Measurements from ENCODE around the gene KIAA0040.

The KIAA0040 gene

DNA sequence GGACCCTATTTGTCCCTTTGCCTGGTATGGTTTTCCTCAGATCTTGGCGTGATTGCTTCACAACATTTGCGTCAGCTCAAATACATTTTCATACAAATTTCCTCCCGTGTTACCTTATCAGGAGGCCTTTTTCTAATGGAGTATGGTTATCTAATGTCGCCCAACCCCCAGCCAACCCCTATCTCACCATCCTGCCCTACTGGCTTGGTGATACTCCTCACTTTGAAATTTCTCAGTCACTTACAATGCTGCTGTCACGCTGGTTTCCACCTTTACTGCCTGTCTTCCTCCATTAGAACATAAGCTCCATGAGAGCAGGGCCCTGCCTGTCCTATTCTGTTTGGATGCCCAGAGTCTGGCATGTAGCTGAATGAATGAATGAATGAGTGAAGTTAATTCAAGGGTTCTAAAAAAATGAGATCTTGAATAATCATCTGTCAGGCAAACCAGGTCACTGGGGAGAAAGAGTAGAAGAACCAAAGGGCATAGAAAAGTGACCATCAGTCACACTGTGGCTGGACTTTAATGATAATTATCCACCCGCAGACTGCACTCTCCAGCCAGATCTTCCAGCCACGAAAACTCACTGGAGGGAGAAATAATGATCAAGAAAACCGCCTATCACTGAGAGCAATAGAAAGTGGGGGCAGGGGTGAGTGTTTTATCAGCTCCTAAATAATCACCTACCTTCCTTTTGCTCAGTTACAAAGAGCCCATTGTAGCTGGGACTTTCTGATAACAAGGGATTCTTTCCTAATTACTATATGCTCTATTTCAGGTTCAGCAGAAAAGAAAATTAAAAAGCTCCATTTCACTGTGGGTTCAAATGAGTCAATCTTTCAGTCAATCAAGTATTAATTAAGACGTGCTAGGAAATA, 21.3 kb downstream of the KIAA0040 start:
- Histone ChIP-seq H3K9ac (ENCODE audit: low read length) (no peak overlapping the region), H3K79me1 (replicated peaks; ENCODE audit: low read length, poor library complexity, severe bottlenecking) (no peaks in the 10 kb centered on the region), H2BK15ac (ENCODE audit: low read depth, poor library complexity, severe bottlenecking) (no peak overlapping the region), H3K4me2 (ENCODE audit: low read length, poor library complexity, severe bottlenecking) (no peak overlapping the region), H3K4ac (ENCODE audit: low read depth in 1 of 2, low read length in 2 of 2) (no peak overlapping the region), H3K18ac (ENCODE audit: low read depth in 1 of 2, low read length in 2 of 2) (no peak overlapping the region), H3K4me3 (ENCODE audit: insufficient read depth in 1 of 2, low read depth in 1 of 2, low read length in 2 of 2) (no peak overlapping the region), H3K27ac (ENCODE audit: low read length, poor library complexity, severe bottlenecking) (no peak overlapping the region), H4K8ac (ENCODE audit: low read length) (no peak overlapping the region), H3K27me3 (ENCODE audit: control insufficient read depth in 1 of 2, insufficient read depth in 1 of 2, low read length in 2 of 2) (peaks cover 0 to 9% of the 10 kb centered on the region in 2 experiments), H3K14ac (ENCODE audit: low read length in 2 of 2) (no peak overlapping the region), H2BK5ac (ENCODE audit: low read depth, low read length, poor library complexity, severe bottlenecking) (no peak overlapping the region), H2AFZ (ENCODE audit: low read depth, low read length) (no peak overlapping the region), H3K36me3 (ENCODE audit: control insufficient read depth in 1 of 2, insufficient read depth in 2 of 2, low read depth in 1 of 2, low read length in 2 of 2) (no peaks in the 10 kb centered on the region), H4K91ac (ENCODE audit: low read length) (no peak overlapping the region), H2BK12ac (ENCODE audit: low read length in 2 of 2) (no peak overlapping the region), H2BK120ac (ENCODE audit: low read depth, low read length) (no peak overlapping the region), H2AK5ac (ENCODE audit: low read length, severe bottlenecking) (no peak overlapping the region), H3K23ac (ENCODE audit: low read length in 2 of 2) (no peak overlapping the region), H3K9me3 (ENCODE audit: control insufficient read depth, low read length) (no peaks in the 10 kb centered on the region), H3K4me1 (ENCODE audit: control insufficient read depth, insufficient read depth, low read depth, low read length) (no peaks in the 10 kb centered on the region)
- 92% methylated on average over 5 of the region's 9 CpGs for WGBS
- DNase-seq, result no peak

DNA sequence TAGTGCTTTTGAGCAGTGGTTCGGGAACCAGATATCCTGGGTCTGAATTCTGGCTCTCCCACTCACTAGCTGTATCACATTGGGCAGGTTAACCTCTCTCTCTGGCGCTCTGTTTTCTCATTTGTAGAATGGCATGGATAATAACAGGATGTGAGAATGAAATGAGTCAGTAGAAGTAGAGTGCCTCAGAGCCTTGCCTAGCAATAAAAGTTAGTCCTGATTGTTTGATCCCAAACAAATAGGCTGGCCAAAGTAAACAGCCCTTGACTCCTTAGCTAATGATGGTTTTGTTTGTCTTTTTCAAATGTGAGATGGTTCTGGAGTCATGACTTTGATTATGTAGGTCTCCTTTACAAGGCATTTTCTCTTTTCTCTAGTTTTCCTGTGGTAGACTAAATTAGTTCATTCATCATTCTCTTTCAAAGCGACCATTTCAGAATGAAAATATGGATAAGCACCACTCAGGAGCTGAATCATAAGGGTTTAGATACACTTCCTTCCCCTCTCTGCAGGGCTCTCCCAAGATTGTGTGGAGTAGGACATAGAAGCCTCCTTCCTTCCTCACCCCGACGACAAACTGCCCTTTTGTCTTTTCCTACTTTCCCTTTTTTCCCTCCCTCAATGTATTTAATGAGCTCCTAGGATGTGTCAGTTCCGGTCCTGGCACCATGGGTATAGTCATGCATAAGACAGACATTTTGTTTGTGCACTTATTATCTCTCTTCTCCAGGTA, 23.1 kb downstream of the KIAA0040 start:
- Histone ChIP-seq H3K4me1 (ENCODE audit: control insufficient read depth, insufficient read depth, low read depth, low read length) (no peaks in the 10 kb centered on the region), H3K23ac (ENCODE audit: low read length in 2 of 2) (no peak overlapping the region), H3K18ac (ENCODE audit: low read depth in 1 of 2, low read length in 2 of 2) (no peak overlapping the region), H2BK120ac (ENCODE audit: low read depth, low read length) (no peak overlapping the region), H3K36me3 (ENCODE audit: control insufficient read depth in 1 of 2, insufficient read depth in 2 of 2, low read depth in 1 of 2, low read length in 2 of 2) (no peaks in the 10 kb centered on the region), H4K91ac (ENCODE audit: low read length) (no peak overlapping the region), H3K4me3 (ENCODE audit: insufficient read depth in 1 of 2, low read depth in 1 of 2, low read length in 2 of 2) (no peak overlapping the region), H2AFZ (ENCODE audit: low read depth, low read length) (no peak overlapping the region), H3K79me1 (replicated peaks; ENCODE audit: low read length, poor library complexity, severe bottlenecking) (no peaks in the 10 kb centered on the region), H3K4ac (ENCODE audit: low read depth in 1 of 2, low read length in 2 of 2) (no peak overlapping the region), H3K14ac (ENCODE audit: low read length in 2 of 2) (no peak overlapping the region), H2AK5ac (ENCODE audit: low read length, severe bottlenecking) (no peak overlapping the region), H2BK12ac (ENCODE audit: low read length in 2 of 2) (no peak overlapping the region), H2BK15ac (ENCODE audit: low read depth, poor library complexity, severe bottlenecking) (no peak overlapping the region), H3K9ac (ENCODE audit: low read length) (no peak overlapping the region), H3K27me3 (ENCODE audit: control insufficient read depth in 1 of 2, insufficient read depth in 1 of 2, low read length in 2 of 2) (peaks cover 0 to 14% of the 10 kb centered on the region in 2 experiments), H3K4me2 (ENCODE audit: low read length, poor library complexity, severe bottlenecking) (no peak overlapping the region), H3K9me3 (ENCODE audit: control insufficient read depth, low read length) (no peaks in the 10 kb centered on the region), H2BK5ac (ENCODE audit: low read depth, low read length, poor library complexity, severe bottlenecking) (no peak overlapping the region), H4K8ac (ENCODE audit: low read length) (no peak overlapping the region), H3K27ac (ENCODE audit: low read length, poor library complexity, severe bottlenecking) (no peak overlapping the region)
- 70% methylated on average over 6 of the region's 6 CpGs for WGBS
- no peak for DNase-seq

DNA sequence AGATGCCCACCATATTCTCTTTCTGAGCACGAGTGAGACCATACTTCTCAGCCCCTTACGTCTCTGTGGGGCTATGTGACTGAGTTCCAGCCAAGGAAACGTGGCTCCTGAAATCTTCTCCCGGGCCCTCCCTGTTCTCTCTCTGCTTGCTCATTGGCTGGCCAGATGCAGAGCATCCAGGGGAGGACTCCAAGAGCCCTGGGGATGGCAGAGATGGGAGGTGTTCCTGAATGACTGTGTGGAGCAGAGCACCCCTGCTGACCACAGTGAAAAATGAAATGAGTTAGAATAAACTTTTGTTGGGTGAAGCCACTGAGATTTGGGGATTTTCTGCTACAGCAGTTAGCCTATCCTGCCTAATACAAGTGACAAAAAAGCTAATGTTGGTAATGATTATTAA, 23.8 kb downstream of the KIAA0040 start:
- no peak overlapping the region for H2AK5ac ChIP-seq (ENCODE audit: low read length, severe bottlenecking)
- WGBS, result 86% methylated on average over 4 of the region's 4 CpGs

DNA sequence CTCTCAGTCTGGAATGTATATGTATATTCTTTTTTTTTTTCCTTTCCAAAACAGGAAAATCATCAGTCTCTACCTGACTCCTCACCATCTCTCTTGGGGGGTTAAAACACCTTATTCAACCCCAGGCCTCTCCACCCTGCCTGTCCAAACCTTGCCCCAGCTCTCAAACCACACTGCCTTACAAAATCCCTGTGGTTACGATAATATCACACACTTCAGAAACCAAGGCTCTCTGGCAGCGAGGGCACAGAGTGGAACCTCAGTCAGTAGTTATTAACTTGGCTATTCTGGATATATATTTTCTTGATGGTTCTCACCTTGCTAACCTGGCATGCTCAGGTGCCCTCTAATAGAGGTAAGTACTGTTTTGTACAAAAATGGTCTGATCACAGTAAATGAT, 24.7 kb downstream of the KIAA0040 start:
- no peak overlapping the region for H2BK12ac ChIP-seq (ENCODE audit: low read length in 2 of 2)
- no peak overlapping the region for H2BK120ac ChIP-seq (ENCODE audit: low read depth, low read length)
- no peak overlapping the region for H2AFZ ChIP-seq (ENCODE audit: low read depth, low read length)
- no peak overlapping the region for H3K27ac ChIP-seq (ENCODE audit: low read length, poor library complexity, severe bottlenecking)
- H3K27me3 ChIP-seq (ENCODE audit: control insufficient read depth in 1 of 2, insufficient read depth in 1 of 2, low read length in 2 of 2), result peaks cover 0 to 18% of the 10 kb centered on the region in 2 experiments
- H2AK5ac ChIP-seq (ENCODE audit: low read length, severe bottlenecking), result no peak overlapping the region
- no peak overlapping the region for H3K18ac ChIP-seq (ENCODE audit: low read depth in 1 of 2, low read length in 2 of 2)
- no peak overlapping the region for H4K8ac ChIP-seq (ENCODE audit: low read length)
- no peak overlapping the region for H3K23ac ChIP-seq (ENCODE audit: low read length in 2 of 2)
- H3K9me3 ChIP-seq (ENCODE audit: control insufficient read depth, low read length), result no peaks in the 10 kb centered on the region
- WGBS, result 100% methylated on average over 1 of the region's 2 CpGs
- no peak overlapping the region for H2BK5ac ChIP-seq (ENCODE audit: low read depth, low read length, poor library complexity, severe bottlenecking)
- DNase-seq, result no peak
- H3K4me1 ChIP-seq (ENCODE audit: control insufficient read depth, insufficient read depth, low read depth, low read length), result no peaks in the 10 kb centered on the region
- no peak overlapping the region for H4K91ac ChIP-seq (ENCODE audit: low read length)
- H3K79me1 ChIP-seq (replicated peaks; ENCODE audit: low read length, poor library complexity, severe bottlenecking), result no peaks in the 10 kb centered on the region
- H3K14ac ChIP-seq (ENCODE audit: low read length in 2 of 2), result no peak overlapping the region
- no peak overlapping the region for H3K4me3 ChIP-seq (ENCODE audit: insufficient read depth in 1 of 2, low read depth in 1 of 2, low read length in 2 of 2)
- H3K4ac ChIP-seq (ENCODE audit: low read depth in 1 of 2, low read length in 2 of 2), result no peak overlapping the region
- H2BK15ac ChIP-seq (ENCODE audit: low read depth, poor library complexity, severe bottlenecking), result no peak overlapping the region
- no peak overlapping the region for H3K9ac ChIP-seq (ENCODE audit: low read length)
- H3K4me2 ChIP-seq (ENCODE audit: low read length, poor library complexity, severe bottlenecking), result no peak overlapping the region
- H3K36me3 ChIP-seq (ENCODE audit: control insufficient read depth in 1 of 2, insufficient read depth in 2 of 2, low read depth in 1 of 2, low read length in 2 of 2), result no peaks in the 10 kb centered on the region

More for the DNA sequence above, 23.8 kb downstream of the KIAA0040 start:
- DNase-seq, result no peak
- no peak overlapping the region for H2BK15ac ChIP-seq (ENCODE audit: low read depth, poor library complexity, severe bottlenecking)
- no peaks in the 10 kb centered on the region for H3K9me3 ChIP-seq (ENCODE audit: control insufficient read depth, low read length)
- H4K91ac ChIP-seq (ENCODE audit: low read length), result no peak overlapping the region
- no peak overlapping the region for H2AFZ ChIP-seq (ENCODE audit: low read depth, low read length)
- H3K79me1 ChIP-seq (replicated peaks; ENCODE audit: low read length, poor library complexity, severe bottlenecking), result no peaks in the 10 kb centered on the region
- H4K8ac ChIP-seq (ENCODE audit: low read length), result no peak overlapping the region
- no peak overlapping the region for H3K23ac ChIP-seq (ENCODE audit: low read length in 2 of 2)
- H2BK12ac ChIP-seq (ENCODE audit: low read length in 2 of 2), result no peak overlapping the region
- no peak overlapping the region for H3K18ac ChIP-seq (ENCODE audit: low read depth in 1 of 2, low read length in 2 of 2)
- no peak overlapping the region for H3K4ac ChIP-seq (ENCODE audit: low read depth in 1 of 2, low read length in 2 of 2)
- H3K27ac ChIP-seq (ENCODE audit: low read length, poor library complexity, severe bottlenecking), result no peak overlapping the region
- no peak overlapping the region for H2BK120ac ChIP-seq (ENCODE audit: low read depth, low read length)
- H3K4me1 ChIP-seq (ENCODE audit: control insufficient read depth, insufficient read depth, low read depth, low read length), result no peaks in the 10 kb centered on the region
- no peak overlapping the region for H3K4me2 ChIP-seq (ENCODE audit: low read length, poor library complexity, severe bottlenecking)
- no peak overlapping the region for H3K4me3 ChIP-seq (ENCODE audit: insufficient read depth in 1 of 2, low read depth in 1 of 2, low read length in 2 of 2)
- H3K36me3 ChIP-seq (ENCODE audit: control insufficient read depth in 1 of 2, insufficient read depth in 2 of 2, low read depth in 1 of 2, low read length in 2 of 2), result no peaks in the 10 kb centered on the region
- H2BK5ac ChIP-seq (ENCODE audit: low read depth, low read length, poor library complexity, severe bottlenecking), result no peak overlapping the region
- peaks cover 0 to 14% of the 10 kb centered on the region in 2 experiments for H3K27me3 ChIP-seq (ENCODE audit: control insufficient read depth in 1 of 2, insufficient read depth in 1 of 2, low read length in 2 of 2)
- H3K14ac ChIP-seq (ENCODE audit: low read length in 2 of 2), result no peak overlapping the region
- H3K9ac ChIP-seq (ENCODE audit: low read length), result no peak overlapping the region

All from mesenchymal stem cell (in vitro differentiated cells and primary cell).